Neural cell (in vitro differentiated cells): Measurements from ENCODE around the gene RALGAPB. TPM values are rescaled to one million over a fixed set of nuclear protein-coding genes. Genes with fewer than 3 reads are reported as not detected.

ENCODE experiments used
- H2AFZ ChIP-seq: fragments of 200-600, 300-800 bp; sonication (generic), shearing (Covaris generic); 2 replicates; pipeline ENCODE4 v1.6.0; 2014; ENCODE audit warnings: low read depth, mild to moderate bottlenecking, antibody characterized with exemption, low read length, moderate library complexity
- H3F3A ChIP-seq: fragments of 200-600 bp; shearing (Covaris generic); 2 replicates; pipeline ENCODE4 v1.6.1; 2016; ENCODE audit warnings: mild to moderate bottlenecking, moderate library complexity, mixed read lengths, antibody characterized with exemption, low read length; ENCODE audit not compliant: insufficient read depth, poor library complexity, severe bottlenecking
- H3K27ac ChIP-seq: fragments of 200-600, 300-800 bp; sonication (generic), shearing (Covaris generic); 2 replicates; pipeline ENCODE4 v1.5.1; 2014; ENCODE audit warnings: mild to moderate bottlenecking, low read length, moderate library complexity
- H3K27me3 ChIP-seq: fragments of 300-800, 200-600 bp; sonication (generic), shearing (Covaris generic); 2 replicates; pipeline ENCODE4 v1.6.0; 2014; ENCODE audit warnings: mild to moderate bottlenecking, low read depth, low read length, moderate library complexity; ENCODE audit not compliant: insufficient read depth
- H3K36me3 ChIP-seq: fragments of 300-800, 200-600 bp; sonication (generic), shearing (Covaris generic); 2 replicates; pipeline ENCODE4 v1.5.1; 2014; ENCODE audit warnings: mild to moderate bottlenecking, antibody characterized with exemption, low read length, moderate library complexity; ENCODE audit not compliant: insufficient read depth
- H3K4me2 ChIP-seq: fragments of 300-800, 200-600 bp; sonication (generic), shearing (Covaris generic); 2 replicates; pipeline ENCODE4 v1.6.0; 2014; ENCODE audit warnings: mild to moderate bottlenecking, low read length
- H3K4me3 ChIP-seq: fragments of 300-800, 200-600 bp; sonication (generic), shearing (Covaris generic); 2 replicates; pipeline ENCODE4 v1.5.1; 2014; ENCODE audit warnings: mild to moderate bottlenecking, low read length, moderate library complexity
- H3K79me2 ChIP-seq: fragments of 200-600 bp; shearing (Covaris generic); replicated peaks from 2 replicates; pipeline ENCODE4 v1.6.0; 2014; ENCODE audit warnings: mild to moderate bottlenecking, low read length, moderate library complexity; ENCODE audit not compliant: insufficient read depth
- H3K9ac ChIP-seq: fragments of 300-800, 200-600 bp; sonication (generic), shearing (Covaris generic); 2 replicates; pipeline ENCODE4 v1.6.1; 2016; ENCODE audit warnings: mild to moderate bottlenecking, low read length, mixed read lengths
- H3K9me2 ChIP-seq: fragments of 200-600 bp; shearing (Covaris generic); 2 replicates; pipeline ENCODE4 v1.6.1; 2016; ENCODE audit warnings: mild to moderate bottlenecking, low read length, mixed read lengths; ENCODE audit not compliant: insufficient read depth
- H3K9me3 ChIP-seq: fragments of 200-600, 300-800 bp; sonication (generic), shearing (Covaris generic); 2 replicates; pipeline ENCODE4 v1.6.1; 2016; ENCODE audit warnings: mild to moderate bottlenecking, mixed run types, low read length, moderate library complexity, mixed read lengths
- H4K20me1 ChIP-seq: fragments of 200-600 bp; shearing (Covaris generic); 2 replicates; pipeline ENCODE4 v1.6.1; 2016; ENCODE audit warnings: mild to moderate bottlenecking, mixed run types; ENCODE audit not compliant: insufficient read depth
- EP300 ChIP-seq: fragments of 450-650 bp; conservative IDR thresholded peaks from 2 replicates; pipeline ENCODE4 v1.6.1; 2014; ENCODE audit warnings: antibody characterized with exemption, mild to moderate bottlenecking, moderate library complexity; ENCODE audit not compliant: poor library complexity, severe bottlenecking
- EZH2 ChIP-seq: fragments of 200-600, 300-800 bp; shearing (Covaris generic), sonication (generic); IDR thresholded peaks from 2 replicates; pipeline ENCODE4 v1.6.1; 2014; ENCODE audit warnings: antibody characterized with exemption, low read length, borderline replicate concordance, mild to moderate bottlenecking; ENCODE audit not compliant: insufficient read depth, poor library complexity, severe bottlenecking
- MXI1 ChIP-seq: fragments of 450-650 bp; conservative IDR thresholded peaks from 2 replicates; pipeline ENCODE4 v1.6.1; 2014; ENCODE audit warnings: antibody characterized with exemption, mild to moderate bottlenecking; ENCODE audit not compliant: poor library complexity, severe bottlenecking
- POLR2AphosphoS5 ChIP-seq: IDR thresholded peaks from 2 replicates; pipeline ENCODE4 v1.6.1; 2012
- RAD21 ChIP-seq: fragments of 450-650 bp; conservative IDR thresholded peaks from 2 replicates; pipeline ENCODE4 v1.6.1; 2014; ENCODE audit warnings: antibody characterized with exemption, mild to moderate bottlenecking, moderate library complexity
- SMC3 ChIP-seq: fragments of 450-650 bp; conservative IDR thresholded peaks from 2 replicates; pipeline ENCODE4 v1.6.1; 2014; ENCODE audit warnings: antibody characterized with exemption, mild to moderate bottlenecking, moderate library complexity; ENCODE audit not compliant: poor library complexity
- TAF1 ChIP-seq: IDR thresholded peaks from 2 replicates; pipeline ENCODE4 v1.6.1; 2012; ENCODE audit warnings: low read depth
- polyA plus RNA-seq: library from polyadenylated mRNA; depleted of rRNA; stranded (reverse); fragments of >200 nt; gene quantifications from 2 replicates; pipeline ENCODE4 v1.2.3, GENCODE V29; 2014
- TF ChIP-seq, protein P1 (sequence below): fragments of 450-650 bp; IDR thresholded peaks from 2 replicates; pipeline ENCODE4 v1.5.1; 2014; ENCODE audit warnings: antibody characterized with exemption, mild to moderate bottlenecking, moderate library complexity; ENCODE audit not compliant: poor library complexity, severe bottlenecking
- TF ChIP-seq, protein P2 (sequence below): IDR thresholded peaks from 2 replicates; pipeline ENCODE4 v1.6.1; 2012; ENCODE audit warnings: borderline replicate concordance

The RALGAPB gene
- polyA plus RNA-seq, 1 donor from 2014 or later = 30.0 TPM

DNA sequence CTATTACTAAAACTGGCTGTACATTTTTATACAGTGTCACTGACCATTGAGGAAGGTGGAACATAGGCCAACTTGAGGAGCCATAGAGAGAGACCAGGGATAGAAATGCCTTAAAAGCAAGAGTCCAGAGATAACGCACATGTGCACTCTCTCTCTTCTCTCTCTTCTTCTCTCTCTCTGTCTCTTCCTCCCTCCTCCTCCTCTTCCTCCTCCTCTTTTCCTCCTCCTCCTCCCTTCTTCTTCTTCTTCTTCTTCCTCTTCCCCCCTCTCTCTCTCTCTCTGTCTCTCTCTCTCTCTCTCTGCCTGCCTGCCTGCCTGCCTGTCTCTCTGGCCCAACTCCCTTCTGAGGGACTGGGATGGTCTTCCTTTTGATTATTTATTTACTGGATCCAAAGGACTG is 92.0 kb downstream of the RALGAPB start:
- no peak overlapping the region for H3K4me3 ChIP-seq
- no peaks in the 10 kb centered on the region for H3K9me2 ChIP-seq
- H3K9ac ChIP-seq = no peak overlapping the region
- no peak overlapping the region for H2AFZ ChIP-seq
- H3K27me3 ChIP-seq = no peaks in the 10 kb centered on the region
- peaks cover 5% of the 10 kb centered on the region for H3K36me3 ChIP-seq
- H4K20me1 ChIP-seq = no peaks in the 10 kb centered on the region
- TF ChIP-seq, protein P1, sequence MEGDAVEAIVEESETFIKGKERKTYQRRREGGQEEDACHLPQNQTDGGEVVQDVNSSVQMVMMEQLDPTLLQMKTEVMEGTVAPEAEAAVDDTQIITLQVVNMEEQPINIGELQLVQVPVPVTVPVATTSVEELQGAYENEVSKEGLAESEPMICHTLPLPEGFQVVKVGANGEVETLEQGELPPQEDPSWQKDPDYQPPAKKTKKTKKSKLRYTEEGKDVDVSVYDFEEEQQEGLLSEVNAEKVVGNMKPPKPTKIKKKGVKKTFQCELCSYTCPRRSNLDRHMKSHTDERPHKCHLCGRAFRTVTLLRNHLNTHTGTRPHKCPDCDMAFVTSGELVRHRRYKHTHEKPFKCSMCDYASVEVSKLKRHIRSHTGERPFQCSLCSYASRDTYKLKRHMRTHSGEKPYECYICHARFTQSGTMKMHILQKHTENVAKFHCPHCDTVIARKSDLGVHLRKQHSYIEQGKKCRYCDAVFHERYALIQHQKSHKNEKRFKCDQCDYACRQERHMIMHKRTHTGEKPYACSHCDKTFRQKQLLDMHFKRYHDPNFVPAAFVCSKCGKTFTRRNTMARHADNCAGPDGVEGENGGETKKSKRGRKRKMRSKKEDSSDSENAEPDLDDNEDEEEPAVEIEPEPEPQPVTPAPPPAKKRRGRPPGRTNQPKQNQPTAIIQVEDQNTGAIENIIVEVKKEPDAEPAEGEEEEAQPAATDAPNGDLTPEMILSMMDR = no peak
- TF ChIP-seq SMC3 = no peak
- no peak for TF ChIP-seq MXI1
- no peak for TF ChIP-seq POLR2AphosphoS5
- TF ChIP-seq, protein P2, sequence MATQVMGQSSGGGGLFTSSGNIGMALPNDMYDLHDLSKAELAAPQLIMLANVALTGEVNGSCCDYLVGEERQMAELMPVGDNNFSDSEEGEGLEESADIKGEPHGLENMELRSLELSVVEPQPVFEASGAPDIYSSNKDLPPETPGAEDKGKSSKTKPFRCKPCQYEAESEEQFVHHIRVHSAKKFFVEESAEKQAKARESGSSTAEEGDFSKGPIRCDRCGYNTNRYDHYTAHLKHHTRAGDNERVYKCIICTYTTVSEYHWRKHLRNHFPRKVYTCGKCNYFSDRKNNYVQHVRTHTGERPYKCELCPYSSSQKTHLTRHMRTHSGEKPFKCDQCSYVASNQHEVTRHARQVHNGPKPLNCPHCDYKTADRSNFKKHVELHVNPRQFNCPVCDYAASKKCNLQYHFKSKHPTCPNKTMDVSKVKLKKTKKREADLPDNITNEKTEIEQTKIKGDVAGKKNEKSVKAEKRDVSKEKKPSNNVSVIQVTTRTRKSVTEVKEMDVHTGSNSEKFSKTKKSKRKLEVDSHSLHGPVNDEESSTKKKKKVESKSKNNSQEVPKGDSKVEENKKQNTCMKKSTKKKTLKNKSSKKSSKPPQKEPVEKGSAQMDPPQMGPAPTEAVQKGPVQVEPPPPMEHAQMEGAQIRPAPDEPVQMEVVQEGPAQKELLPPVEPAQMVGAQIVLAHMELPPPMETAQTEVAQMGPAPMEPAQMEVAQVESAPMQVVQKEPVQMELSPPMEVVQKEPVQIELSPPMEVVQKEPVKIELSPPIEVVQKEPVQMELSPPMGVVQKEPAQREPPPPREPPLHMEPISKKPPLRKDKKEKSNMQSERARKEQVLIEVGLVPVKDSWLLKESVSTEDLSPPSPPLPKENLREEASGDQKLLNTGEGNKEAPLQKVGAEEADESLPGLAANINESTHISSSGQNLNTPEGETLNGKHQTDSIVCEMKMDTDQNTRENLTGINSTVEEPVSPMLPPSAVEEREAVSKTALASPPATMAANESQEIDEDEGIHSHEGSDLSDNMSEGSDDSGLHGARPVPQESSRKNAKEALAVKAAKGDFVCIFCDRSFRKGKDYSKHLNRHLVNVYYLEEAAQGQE = no peak
- no peak for TF ChIP-seq EP300
- no peak for TF ChIP-seq EZH2
- no peak for TF ChIP-seq RAD21
- TF ChIP-seq TAF1 = no peak
- H3K4me2 ChIP-seq = no peak overlapping the region
- no peaks in the 10 kb centered on the region for H3F3A ChIP-seq
- H3K79me2 ChIP-seq = no peaks in the 10 kb centered on the region
- H3K9me3 ChIP-seq = no peaks in the 10 kb centered on the region
- H3K27ac ChIP-seq = no peak overlapping the region

DNA sequence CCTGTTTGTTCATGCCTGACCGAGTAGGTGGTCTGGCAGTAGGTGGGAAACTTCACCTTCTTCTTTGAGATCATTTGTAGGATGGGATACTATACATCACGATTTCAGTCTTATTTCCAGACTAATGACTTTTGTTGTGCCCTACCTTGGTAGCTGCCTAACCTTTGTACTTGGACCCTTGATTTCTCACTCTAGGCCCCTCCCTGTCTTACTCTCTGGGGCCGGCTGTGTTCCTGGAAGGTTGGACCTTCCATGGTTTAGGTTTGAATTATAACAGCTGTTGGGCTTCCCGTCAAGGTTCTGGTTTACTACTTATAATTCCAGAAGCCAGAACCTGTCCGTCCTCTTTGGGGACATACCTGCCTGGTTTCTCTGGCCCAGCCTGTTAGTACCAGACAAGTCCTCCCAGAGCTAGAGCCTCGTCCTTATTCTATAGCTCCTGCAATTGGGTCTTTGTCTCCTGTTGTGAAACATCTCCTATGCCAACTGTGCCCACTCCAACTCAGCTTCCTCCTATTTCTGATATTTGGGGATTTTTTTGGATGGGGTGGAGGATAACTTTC is 93.5 kb downstream of the RALGAPB start:
- H3K9ac ChIP-seq = no peak overlapping the region
- H3K27me3 ChIP-seq = no peaks in the 10 kb centered on the region
- no peaks in the 10 kb centered on the region for H3K9me3 ChIP-seq
- H3K27ac ChIP-seq = no peak overlapping the region
- no peaks in the 10 kb centered on the region for H4K20me1 ChIP-seq
- H3K4me2 ChIP-seq = no peak overlapping the region
- H3K79me2 ChIP-seq = no peaks in the 10 kb centered on the region
- peaks cover 5% of the 10 kb centered on the region for H3K36me3 ChIP-seq
- H3F3A ChIP-seq = no peaks in the 10 kb centered on the region
- H2AFZ ChIP-seq = no peak overlapping the region
- no peak overlapping the region for H3K4me3 ChIP-seq
- H3K9me2 ChIP-seq = no peaks in the 10 kb centered on the region
- TF ChIP-seq EZH2 = no peak
- TF ChIP-seq SMC3 = no peak
- TF ChIP-seq, protein P2 = no peak
- TF ChIP-seq, protein P1 = no peak
